Sigmoid colon (tissue), 7 donors: ENCODE measurements around the gene LIMS1. TPM values are rescaled to one million over a fixed set of nuclear protein-coding genes. Genes with fewer than 3 reads are reported as not detected.
"Not testable (repeated sequence)": the region's sequence is repeated elsewhere in the genome, so short reads cannot be mapped to it uniquely, and the experiment has no call there.

ENCODE experiments used
- DNase-seq: peaks from one replicate; pipeline ENCODE4 v3.0.0-alpha.2; 2019
- H3K27ac ChIP-seq, 4 donors: fragments of 200-600 bp; sonication (generic); one replicate each; pipeline ENCODE4 v1.5.1; 2016 to 2019; ENCODE audit warnings: mild to moderate bottlenecking in 1 of 4
- H3K27me3 ChIP-seq, 3 donors: fragments of 200-600 bp; sonication (generic); one replicate each; pipeline ENCODE4 v1.5.1; 2019; ENCODE audit warnings: mild to moderate bottlenecking in 1 of 3
- H3K36me3 ChIP-seq, 4 donors: fragments of 200-600 bp; sonication (generic); one replicate each; pipeline ENCODE4 v1.5.1; 2016 to 2019
- H3K4me1 ChIP-seq, 4 donors: fragments of 200-600 bp; sonication (generic); one replicate each; pipeline ENCODE4 v1.5.1; 2017 to 2019
- H3K4me3 ChIP-seq, 4 donors: fragments of 200-600 bp; sonication (generic); one replicate each; pipeline ENCODE4 v1.5.1; 2017 to 2019; ENCODE audit warnings: mild to moderate bottlenecking in 2 of 4, moderate library complexity in 1 of 4
- H3K9me3 ChIP-seq, 4 donors: fragments of 200-600 bp in 3 of 4; sonication (generic) in 3 of 4; one replicate each; pipeline versions ENCODE4 v1.5.1 to v1.6.1; 2013 to 2019
- POLR2AphosphoS5 ChIP-seq, 4 donors: sonication (generic); formaldehyde crosslinking; IDR thresholded peaks; one replicate each; pipeline ENCODE4 v1.6.1; 2017; ENCODE audit warnings: antibody characterized with exemption in 4 of 4
- WGBS, 2 donors: extraction: QIAGEN DNeasy Blood & Tissue Kit; methylation state at CpG; one replicate each; pipeline ENCODE4 v1.1.7; 2013; 5-methylcytosine and 5-hydroxymethylcytosine counted together
- intact Hi-C: fragments of 100-400 bp; cut with DNase I; formaldehyde crosslinking; loops from one replicate; pipeline ENCODE4 v1.15.1; 2023
- polyA plus RNA-seq, 3 donors: library from polyadenylated mRNA; stranded (reverse); fragments of 200-250 nt; gene quantifications; one replicate each; pipeline ENCODE4 v1.2.3, GENCODE V29; 2013
- total RNA-seq, 4 donors: library from RNA; depleted of rRNA; stranded (reverse); fragments of >200 nt; gene quantifications; one replicate each; pipeline ENCODE4 v1.1.0, GENCODE V29; 2016
- donor health status: healthy with polysubstance abuse.
- donor health status: Bipolar disorder and iron deficiency.
- donor health status: healthy.

Gene LIMS1
- total and polyA plus RNA-seq, 7 donors, result 16.2 to 185 (median 65.3) TPM

DNA sequence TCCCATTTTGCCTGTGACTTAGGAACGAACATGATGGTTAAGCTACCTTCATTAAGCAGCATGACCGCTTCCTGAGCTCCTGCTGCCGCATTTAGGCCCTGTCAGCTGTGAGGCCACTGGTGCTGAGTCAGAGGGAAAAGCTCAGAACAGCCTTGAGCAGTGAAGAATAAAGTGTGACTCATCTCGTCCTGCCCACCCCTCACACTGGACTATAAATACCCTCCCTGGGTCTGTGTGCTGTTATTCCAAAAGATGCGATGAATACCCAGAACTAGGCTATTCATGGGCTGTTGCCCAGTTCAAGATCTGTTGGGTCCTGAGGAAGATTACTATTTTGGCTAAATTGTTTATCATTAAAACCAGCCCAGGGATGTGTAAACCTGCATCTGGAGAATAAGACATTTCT is 127.9 kb downstream of the LIMS1 start:
- intact Hi-C loops, result loop anchor here (10.0 kb wide), 1 partner anchor 53 kb away; the partner anchor contains the start of gene RANBP2
- DNase-seq, result peak; percentile 65
- not testable (repeated sequence) for H3K9me3 ChIP-seq, H3K4me3 ChIP-seq, H3K27me3 ChIP-seq, H3K36me3 ChIP-seq
- peak overlapping the region; percentile 65 to 76 (median 66) for H3K27ac ChIP-seq
- WGBS, 2 donors, result 53 to 74% methylated on average over 5 of the region's 5 CpGs
- TF ChIP-seq POLR2AphosphoS5 (IDR thresholded peaks at IDR 0.05), result peak in 1 of 4 donors; percentile 63
- peaks cover 0 to 19% (median 14%) of the 10 kb centered on the region in 4 donors for H3K4me1 ChIP-seq

- H3K27me3 ChIP-seq, H3K4me3 ChIP-seq, DNase-seq, H3K36me3 ChIP-seq, H3K9me3 ChIP-seq: not testable (repeated sequence)
- intact Hi-C loops, result loop anchor here (10.0 kb wide), 1 partner anchor 51 kb away; the partner anchor contains the start of gene RANBP2
- H3K4me1 ChIP-seq, result peaks cover 0 to 19% (median 14%) of the 10 kb centered on the region in 4 donors
- 88 to 94% methylated on average over 2 of the region's 2 CpGs for WGBS, 2 donors
- peak overlapping the region in 3 of 4 donors; percentile 2 to 76 (median 65) for H3K27ac ChIP-seq
These were observed 129.1 kb downstream of the LIMS1 start for GRCh38 chr2:108663346-108663745.

DNA sequence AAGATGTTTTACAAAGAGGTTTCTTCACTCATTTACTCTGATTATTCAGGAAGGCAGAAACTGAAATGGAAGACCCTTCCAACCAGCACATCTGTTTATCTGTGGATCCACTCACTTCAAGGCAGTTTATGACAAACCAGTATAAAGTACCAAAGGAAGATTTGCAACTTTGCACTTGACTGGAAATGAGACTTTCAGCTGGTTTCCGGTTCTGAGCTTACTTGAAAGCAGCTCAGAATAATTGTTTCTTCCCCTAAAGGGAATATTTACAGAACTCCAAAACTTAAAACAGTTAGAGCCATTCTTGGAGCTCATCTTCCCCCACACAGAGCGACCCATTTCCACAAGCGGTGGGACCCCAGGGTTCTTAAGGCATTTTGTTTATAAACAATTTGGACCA is 129.8 kb downstream of the LIMS1 start:
- WGBS, 2 donors, result 63 to 77% methylated on average over 3 of the region's 3 CpGs
- peak overlapping the region in 1 of 4 donors; percentile 2 for H3K27ac ChIP-seq
- not testable (repeated sequence) for DNase-seq, H3K36me3 ChIP-seq, H3K27me3 ChIP-seq, H3K4me3 ChIP-seq, H3K9me3 ChIP-seq
- intact Hi-C loops, result loop anchor here (10.0 kb wide), 1 partner anchor 51 kb away; the partner anchor contains the start of gene RANBP2
- peaks cover 0 to 19% (median 14%) of the 10 kb centered on the region in 4 donors for H3K4me1 ChIP-seq

DNA sequence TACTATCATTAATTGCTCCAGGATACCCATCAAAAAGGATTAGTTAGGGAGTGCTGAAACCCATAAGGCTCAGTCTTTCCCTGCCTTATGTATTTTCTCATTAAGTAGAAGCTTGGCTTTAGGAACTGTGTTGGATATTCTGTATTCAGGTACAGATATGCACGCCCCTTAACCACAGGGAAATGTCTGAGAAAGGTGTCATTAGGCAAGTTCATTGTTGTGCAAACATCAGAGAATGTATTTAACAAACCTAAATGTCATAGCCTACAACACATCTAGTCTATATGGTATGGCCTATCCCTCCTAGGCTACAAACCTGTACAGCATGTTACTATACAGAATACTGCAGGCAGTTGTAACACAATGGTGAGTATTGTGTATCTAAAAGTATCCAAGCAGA is 130.7 kb downstream of the LIMS1 start:
- H3K4me1 ChIP-seq, result peaks cover 0 to 19% (median 14%) of the 10 kb centered on the region in 4 donors
- not testable (repeated sequence) for DNase-seq, H3K9me3 ChIP-seq, H3K4me3 ChIP-seq, H3K36me3 ChIP-seq, H3K27me3 ChIP-seq, H3K27ac ChIP-seq
- intact Hi-C loops, result loop anchor here (10.0 kb wide), 1 partner anchor 50 kb away; the partner anchor contains the start of gene RANBP2
- 61 to 80% methylated on average over 1 of the region's 1 CpG for whole genome bisulfite sequencing, 2 donors

DNA sequence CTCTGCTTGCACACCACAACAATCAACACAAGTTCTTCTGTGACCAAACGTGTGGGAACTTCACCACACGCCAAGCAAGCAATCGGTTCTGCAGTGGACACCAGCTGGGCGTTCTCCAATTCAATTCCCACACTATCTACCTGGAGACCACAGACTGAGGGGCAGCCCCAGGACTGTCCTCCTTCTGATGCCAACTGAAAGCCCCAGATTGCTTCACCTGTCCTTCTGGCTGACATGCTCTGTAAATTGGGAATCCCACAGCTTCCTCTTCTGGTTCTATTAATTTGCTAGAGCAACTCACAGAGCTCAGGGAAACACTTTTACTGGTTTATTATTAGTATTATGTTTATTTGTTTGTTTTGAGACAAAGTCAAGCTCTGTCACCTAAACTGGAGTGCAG is 131.7 kb downstream of the LIMS1 start:
- not testable (repeated sequence) for DNase-seq, H3K36me3 ChIP-seq, H3K4me3 ChIP-seq, H3K27me3 ChIP-seq, H3K9me3 ChIP-seq, H3K27ac ChIP-seq
- intact Hi-C loops, result loop anchor here (10.0 kb wide), 1 partner anchor 49 kb away; the partner anchor contains the start of gene RANBP2
- peaks cover 0 to 19% (median 14%) of the 10 kb centered on the region in 4 donors for H3K4me1 ChIP-seq
- WGBS, 2 donors, result 78 to 91% methylated on average over 2 to 3 of the region's 4 CpGs

GRCh38 chr2:108667140-108667539 is 132.9 kb downstream of the LIMS1 start:
- not testable (repeated sequence) for H3K9me3 ChIP-seq, H3K27me3 ChIP-seq, DNase-seq, H3K36me3 ChIP-seq, H3K27ac ChIP-seq, H3K4me3 ChIP-seq
- 96 to 97% methylated on average over 2 of the region's 2 CpGs for WGBS, 2 donors
- H3K4me1 ChIP-seq, result peaks cover 0 to 10% (median 5%) of the 10 kb centered on the region in 4 donors
- intact Hi-C loops, result loop anchor here (10.0 kb wide), 1 partner anchor 48 kb away; the partner anchor contains the start of gene RANBP2

DNA sequence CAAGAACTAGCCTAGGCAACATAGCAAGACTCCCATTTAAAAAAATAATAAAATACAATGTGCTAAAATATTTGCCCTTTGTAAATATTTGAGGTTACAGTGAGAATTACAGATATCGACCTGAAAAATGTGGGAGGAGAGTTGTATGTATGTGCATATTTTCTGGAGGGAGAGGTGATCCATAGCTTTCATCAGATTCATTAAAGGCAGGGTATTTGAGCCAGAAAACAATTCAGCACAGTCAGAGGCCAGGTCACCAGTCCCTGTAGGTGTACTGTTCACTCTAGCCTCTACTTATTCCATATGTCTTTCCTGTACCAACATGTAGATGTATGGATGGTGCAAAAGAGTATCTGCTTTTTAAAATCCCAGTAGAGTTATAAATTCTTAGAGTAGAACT is 136.0 kb downstream of the LIMS1 start:
- H3K27ac ChIP-seq, H3K4me3 ChIP-seq, DNase-seq, H3K4me1 ChIP-seq, intact Hi-C loops, H3K27me3 ChIP-seq, H3K9me3 ChIP-seq: not testable (repeated sequence)
- H3K36me3 ChIP-seq, result peaks cover 5 to 14% (median 5%) of the 10 kb centered on the region in 4 donors
- 23 to 81% methylated on average over 1 of the region's 1 CpG for WGBS, 2 donors

GRCh38 chr2:108672200-108672805 is 138.0 kb downstream of the LIMS1 start:
- H3K4me1 ChIP-seq, intact Hi-C loops, H3K9me3 ChIP-seq, H3K27ac ChIP-seq, H3K27me3 ChIP-seq, H3K4me3 ChIP-seq, DNase-seq: not testable (repeated sequence)
- peaks cover 5 to 29% (median 5%) of the 10 kb centered on the region in 4 donors for H3K36me3 ChIP-seq
- WGBS, 2 donors, result 24 to 38% methylated on average over 1 of the region's 6 CpGs

DNA sequence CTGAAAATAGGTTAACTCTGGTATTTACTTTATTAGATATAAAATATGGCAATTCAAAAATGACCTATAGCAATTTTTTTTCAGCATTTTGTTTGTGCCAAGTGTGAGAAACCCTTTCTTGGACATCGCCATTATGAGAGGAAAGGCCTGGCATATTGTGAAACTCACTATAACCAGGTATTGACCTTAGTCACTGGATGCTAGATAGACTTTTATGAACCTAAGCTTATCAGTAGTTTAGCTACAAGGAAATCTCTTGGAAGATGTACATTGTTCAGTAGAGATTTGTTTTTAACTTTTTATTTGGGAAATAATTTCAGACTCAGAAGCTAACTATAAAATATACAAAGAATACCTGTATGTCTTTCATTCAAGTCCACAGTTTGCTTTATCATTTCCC is 142.3 kb downstream of the LIMS1 start:
- H3K9me3 ChIP-seq, DNase-seq, H3K4me1 ChIP-seq, H3K4me3 ChIP-seq, H3K27me3 ChIP-seq, intact Hi-C loops, H3K27ac ChIP-seq: not testable (repeated sequence)
- H3K36me3 ChIP-seq, result peaks cover 5 to 46% (median 8%) of the 10 kb centered on the region in 4 donors
- WGBS, 2 donors, result 58% methylated on average over 1 of the region's 1 CpG; no CpG with 5 or more reads in 1 of the 2 donors

DNA sequence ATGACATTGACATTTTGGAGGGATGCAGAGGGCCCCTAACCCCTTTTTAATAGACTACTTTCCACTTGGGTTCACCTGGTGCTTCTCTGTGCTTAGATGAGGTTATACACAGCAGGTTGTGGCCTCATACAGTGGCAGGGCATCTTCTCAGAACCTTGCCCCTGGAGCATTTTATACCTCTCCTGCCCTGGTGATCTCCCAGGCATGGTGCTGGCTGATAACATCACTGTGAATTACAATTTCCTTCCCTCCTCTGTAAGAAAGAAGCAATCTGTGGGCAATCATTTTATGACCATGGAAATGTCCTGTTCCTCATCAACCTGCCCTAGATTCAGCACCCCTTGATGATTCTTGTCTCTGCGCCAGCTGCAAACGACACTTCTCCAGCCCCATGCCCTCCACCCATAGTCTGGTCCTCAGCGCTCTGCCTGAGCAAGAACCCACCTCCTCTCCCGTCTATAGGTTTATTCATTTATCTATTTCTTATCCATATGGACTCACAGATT is 143.0 kb downstream of the LIMS1 start:
- DNase-seq, H3K27ac ChIP-seq, H3K9me3 ChIP-seq, H3K4me1 ChIP-seq, intact Hi-C loops, H3K27me3 ChIP-seq, H3K4me3 ChIP-seq: not testable (repeated sequence)
- peaks cover 5 to 54% (median 8%) of the 10 kb centered on the region in 4 donors for H3K36me3 ChIP-seq
- 41 to 60% methylated on average over 4 of the region's 4 CpGs for WGBS, 2 donors
